HT-29 (cell line): ENCODE measurements around the gene RNF130. TPM values are rescaled to one million over a fixed set of nuclear protein-coding genes. Genes with fewer than 3 reads are reported as not detected.
"Not testable (repeated sequence)": the region's sequence is repeated elsewhere in the genome, so short reads cannot be mapped to it uniquely, and the experiment has no call there.

Experiments
- DNase-seq: peaks from one replicate; pipeline ENCODE4 v3.0.0-alpha.2; 2015; ENCODE audit warnings: low spot score
- total RNA-seq: library from RNA; depleted of rRNA; stranded (reverse); fragments of >200 nt; shearing (Covaris generic); gene quantifications from 2 replicates; pipeline ENCODE4 v1.2.3, GENCODE V29; 2014

Gene RNF130
- total RNA-seq, 1 experiment from 2014 or later = 14.9 TPM

DNA sequence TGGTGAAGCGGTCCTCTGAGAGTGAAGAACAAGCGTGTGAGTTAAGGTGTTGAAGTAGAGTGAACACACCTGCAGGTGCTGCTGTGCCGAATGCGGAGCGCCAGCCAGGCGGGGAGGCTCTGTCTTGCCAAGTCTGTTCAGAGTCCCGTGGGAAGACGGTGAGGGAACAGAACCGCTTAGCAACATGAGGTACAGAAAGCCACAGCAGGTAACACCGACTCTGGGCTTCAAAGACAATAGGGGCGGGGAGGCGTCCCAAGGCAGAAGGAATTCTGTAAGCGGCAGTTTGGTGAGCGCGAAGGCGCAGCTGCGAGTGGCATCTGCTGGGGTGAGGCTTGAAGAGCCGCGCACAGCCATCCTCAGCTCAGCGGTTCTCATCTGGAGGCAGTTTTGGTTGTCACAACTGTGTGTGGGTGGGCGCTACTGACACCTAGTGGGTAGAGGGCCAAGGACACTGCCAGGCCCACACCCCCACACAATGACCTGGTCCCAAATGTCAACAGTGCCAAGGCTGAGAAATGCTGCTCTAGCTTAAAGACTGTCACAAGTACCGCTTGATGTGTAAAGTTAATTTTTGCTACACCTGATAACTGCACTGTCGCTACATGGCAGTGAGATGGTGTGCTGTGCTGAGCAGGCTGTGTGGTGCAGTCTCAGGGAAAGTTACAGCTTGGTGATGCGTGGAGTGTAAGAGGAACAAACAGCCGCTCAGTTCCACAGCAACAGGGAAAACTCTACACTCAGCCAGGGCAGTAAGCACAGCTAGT is 96.4 kb downstream of the RNF130 start:
- peak; percentile 58 for DNase-seq

DNA sequence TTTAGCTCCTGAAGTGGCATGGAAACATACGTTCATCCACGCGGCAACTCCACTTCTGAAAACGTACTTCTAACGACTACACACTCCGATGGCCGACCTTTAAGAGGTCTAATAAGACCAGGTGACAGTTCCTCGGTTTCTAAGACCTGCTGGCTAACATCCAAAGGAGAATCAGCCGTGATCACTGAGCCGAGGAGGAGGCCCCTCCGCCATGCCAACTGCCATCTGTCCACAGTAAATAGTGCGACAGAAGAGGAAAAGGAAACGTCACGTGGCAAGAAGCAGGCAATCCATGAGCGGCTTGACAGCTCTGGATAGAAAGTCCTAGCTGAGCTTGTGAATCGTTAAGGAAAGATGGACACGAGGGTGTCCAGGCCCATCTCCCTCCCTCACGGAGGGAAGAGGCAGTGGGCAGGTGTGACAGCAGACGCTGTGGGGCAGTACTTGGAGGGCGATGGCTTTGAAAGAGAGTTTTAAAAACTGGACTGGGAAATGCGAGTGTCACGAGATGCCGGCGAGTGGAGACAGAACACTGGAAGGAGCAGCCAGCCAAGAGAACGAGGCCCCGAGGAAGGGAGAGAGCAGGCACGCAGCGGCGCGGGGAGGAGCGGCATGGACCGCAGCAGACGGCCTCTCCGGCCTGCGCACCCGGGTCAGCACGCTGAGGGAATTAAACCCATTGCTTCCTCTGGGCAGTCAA is 97.2 kb downstream of the RNF130 start:
- DNase-seq = no peak

DNA sequence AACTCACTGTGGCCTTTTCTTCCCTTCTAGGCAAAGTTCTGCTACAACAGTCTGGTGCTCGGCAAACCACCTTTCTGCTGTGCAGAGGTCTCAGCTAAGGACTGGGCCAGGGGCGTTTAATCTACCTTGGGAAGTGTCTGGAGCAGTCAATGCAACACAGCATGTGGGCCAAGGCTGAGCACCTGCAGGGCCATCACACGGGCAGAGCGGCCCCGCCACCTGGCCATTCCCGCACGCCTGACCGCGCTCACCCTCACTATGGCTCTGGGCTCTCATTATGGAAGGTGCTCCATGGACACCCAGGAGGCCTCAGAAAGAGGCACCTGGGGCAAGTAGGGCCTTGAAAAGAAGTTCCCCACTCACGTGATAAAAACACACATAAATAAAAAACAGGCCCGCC is 98.2 kb downstream of the RNF130 start:
- DNase-seq = no peak

DNA sequence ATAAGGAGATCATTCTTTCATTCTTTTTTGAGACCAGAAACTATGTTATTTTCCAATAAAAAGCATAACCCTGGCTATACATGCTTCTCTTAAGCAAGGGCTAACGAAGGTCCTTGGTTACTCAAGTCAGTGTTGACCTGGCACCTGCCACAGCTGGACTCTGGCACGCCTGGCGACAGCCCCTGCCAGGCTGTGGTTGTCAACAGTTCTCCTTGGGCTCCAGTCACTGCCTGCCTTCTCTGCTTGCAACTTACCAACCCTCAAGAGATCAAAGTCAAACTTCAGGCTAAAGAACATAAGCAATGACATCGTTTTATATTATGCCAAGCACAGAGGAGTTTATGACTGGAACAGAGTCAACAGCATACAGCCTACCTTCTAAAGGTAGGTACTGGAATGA is 102.4 kb downstream of the RNF130 start:
- DNase-seq = no peak

DNA sequence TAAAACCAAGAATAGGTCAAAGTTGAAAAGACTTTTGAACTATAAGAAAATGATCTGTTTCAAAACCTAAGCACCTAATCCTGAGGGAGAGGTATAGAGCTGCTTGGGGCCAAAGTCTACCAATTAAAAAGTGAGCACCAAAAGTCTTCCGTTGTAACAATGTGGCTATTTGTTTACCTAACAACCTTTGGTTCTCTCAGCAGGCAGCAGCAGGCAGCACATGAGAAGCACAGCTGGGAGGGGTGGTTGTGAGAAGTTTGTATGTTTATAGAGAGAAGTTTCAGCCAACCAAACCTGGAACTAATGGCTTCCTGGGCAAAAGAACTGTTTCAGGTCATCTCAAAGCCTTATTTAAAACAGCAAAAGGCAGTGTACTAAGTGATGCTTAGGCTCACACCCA is 104.1 kb downstream of the RNF130 start:
- peak; percentile 67 for DNase-seq

DNA sequence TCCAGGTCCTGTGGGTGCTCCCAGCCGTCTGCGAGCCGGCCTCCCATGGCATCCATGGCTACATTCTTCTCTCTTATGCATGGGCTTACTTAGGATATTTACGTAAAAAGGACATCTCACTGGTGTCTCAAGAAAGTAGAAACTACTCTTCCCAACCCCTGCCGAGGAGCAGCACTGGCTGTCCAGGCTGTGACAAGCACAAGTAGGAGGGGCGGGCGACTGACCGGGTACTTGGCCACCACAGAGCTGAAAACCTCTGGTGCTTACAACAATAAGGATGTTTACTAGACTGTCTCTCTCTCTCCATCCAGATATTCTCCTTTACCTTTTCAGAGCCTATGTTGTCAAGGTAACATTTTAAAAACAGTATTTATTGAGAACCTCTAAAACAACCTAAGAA is 107.5 kb downstream of the RNF130 start:
- no peak for DNase-seq

DNA sequence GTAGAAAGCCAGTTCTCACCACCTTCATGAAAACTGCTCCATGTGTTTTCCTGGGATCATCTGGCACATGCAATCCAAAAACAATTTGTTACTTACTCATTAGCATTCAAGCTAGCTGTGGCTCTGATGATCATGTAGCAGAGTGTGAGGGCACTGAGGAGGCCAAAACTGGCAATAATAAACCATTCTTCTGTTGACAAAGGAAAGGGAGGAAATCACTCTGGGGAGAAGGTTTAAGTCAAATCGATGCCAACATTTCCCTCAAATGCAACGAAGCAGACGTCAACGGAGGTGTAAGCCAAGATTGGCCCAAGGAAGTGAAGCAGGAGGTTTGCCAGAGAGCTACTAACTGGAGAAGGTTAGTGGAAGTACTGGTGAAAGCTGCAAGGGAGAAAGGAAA is 108.2 kb downstream of the RNF130 start:
- no peak for DNase-seq

DNA sequence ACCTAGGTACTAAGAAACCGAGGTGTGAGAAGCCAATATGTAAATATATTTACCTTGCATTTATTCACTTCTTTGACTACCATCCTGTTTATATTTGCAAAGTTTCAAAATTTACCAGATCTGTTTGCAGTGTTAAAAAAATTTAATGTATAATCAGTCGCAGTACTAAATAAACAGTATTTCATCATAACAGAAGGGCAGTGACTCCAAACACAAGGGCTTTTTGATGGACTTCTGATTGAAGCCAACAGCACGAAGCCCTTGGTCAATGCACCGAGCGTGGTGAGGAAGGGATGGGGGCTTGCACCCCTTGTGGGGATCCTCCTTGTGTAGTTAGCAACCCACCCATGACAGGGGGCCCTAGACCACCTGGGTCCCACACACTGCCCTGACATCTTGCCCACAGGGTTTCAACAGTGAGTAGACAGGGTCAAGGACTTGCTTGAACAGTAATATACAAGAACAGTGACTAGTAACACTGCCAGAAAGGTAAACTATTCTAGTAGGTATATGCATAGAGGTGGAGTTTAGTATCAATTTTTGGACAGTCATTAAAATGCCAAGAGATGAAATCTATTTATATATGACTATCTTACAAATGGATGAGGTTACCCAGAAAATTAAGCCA is 111.2 kb downstream of the RNF130 start:
- no peak for DNase-seq

DNA sequence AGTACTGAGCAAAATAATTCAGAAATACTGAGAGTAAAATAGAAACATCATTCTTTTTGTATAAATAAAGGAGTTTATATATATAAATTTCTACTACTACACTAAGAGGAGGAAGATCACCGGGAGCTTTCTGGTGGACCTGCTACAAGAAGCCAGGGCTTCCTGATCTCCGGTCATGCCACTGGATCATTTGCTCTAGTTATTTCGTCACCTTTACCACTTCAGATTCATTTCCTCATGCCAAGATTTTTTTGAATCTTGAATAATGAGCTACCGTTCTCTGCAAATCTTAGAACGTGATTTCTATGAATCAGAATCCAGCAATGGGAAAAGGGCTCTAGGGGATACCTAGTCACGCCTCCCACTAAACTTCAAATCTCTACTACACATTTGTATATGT is 111.9 kb downstream of the RNF130 start:
- DNase-seq = no peak

DNA sequence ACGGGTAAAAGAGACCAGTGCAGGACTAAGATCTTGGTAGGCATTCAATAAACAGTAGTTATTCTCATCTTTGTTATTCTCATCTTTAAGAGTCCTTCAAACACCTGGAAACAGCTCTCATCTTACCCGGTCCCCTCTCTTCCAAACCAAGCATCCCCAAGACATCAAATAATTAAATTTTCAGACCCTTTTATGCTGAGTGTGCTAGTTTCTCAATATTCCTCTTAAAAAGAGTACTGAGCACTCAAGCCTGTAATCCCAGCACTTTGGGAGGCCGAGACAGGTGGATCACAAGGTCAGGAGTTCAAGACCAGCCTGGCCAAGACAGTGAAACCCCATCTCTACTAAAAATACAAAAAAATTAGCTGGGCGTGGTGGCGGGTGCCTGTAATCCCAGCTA is 112.4 kb downstream of the RNF130 start:
- not testable (repeated sequence) for DNase-seq

DNA sequence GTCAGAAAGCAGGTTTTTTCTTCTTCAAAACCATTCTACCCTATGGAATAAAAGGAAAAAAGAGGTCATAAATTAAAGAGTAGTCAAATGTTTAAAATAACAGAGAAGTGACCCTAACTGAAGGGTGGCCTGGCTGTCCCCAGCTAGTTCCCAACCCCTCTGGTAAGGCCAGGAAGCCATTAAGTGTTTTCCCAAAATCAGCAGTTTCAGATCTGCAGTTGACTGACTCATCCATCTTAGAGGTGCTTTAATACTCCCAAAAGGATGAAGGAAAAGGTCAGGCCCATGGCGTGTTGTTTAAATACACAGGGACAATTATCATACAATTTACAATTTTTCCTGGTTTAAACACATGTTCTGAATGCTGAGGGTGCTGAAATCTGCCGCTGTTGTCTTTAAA is 115.9 kb downstream of the RNF130 start:
- no peak for DNase-seq

DNA sequence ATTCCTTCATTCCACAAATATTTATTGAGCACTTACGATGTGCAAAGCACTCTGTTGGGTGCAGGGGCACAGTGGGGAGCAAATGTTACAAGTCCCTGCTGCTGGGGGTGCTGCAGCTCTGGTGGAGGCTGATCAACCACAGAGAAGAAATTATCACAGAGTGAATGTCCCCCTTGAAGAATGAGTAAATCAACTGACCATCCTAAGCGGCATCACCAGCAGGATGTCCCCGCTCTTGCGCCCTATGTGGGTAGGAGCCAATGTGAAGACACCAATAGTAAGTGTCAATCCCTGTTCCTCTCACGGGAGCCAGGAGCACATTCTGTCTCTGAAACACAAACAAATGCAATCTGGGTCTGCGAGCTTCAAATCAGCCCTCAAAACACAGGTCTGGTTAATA is 116.5 kb downstream of the RNF130 start:
- no peak for DNase-seq

DNA sequence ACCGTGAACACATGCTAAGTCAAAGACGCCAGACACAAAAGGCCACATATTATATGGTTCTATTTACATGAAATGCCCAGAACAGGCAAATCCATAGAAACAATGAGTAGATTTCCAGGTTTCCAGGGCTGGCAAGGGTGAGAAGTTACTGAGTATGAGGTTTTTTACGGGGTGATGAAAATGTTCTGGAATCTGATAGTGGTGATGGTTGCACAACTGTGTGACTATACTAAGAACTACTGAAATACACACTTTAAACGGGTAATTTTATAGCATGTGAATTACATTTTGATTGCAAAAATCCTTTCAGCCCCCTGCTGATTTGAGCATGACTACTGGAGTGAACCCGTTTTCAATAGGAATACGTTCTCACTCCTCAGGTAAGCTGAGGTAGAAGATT is 117.1 kb downstream of the RNF130 start:
- DNase-seq = no peak

DNA sequence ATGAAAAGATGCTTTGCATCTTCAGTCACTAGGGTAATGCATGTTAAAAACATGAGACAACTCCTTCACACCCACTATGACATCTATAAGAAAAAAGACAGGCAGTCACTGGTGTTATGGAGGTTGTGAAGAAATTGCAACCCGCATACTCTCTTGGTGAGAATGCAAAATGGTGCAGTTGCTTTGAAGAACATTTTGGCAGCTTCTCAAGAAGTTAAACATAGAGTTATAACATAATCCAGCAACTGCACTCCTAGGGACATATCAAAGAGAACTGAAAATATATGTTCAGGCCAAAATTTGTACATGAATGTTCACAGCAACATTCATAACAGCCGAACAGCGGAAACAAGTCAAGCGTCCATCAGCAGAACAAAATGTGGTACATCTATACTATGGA is 117.6 kb downstream of the RNF130 start:
- no peak for DNase-seq

DNA sequence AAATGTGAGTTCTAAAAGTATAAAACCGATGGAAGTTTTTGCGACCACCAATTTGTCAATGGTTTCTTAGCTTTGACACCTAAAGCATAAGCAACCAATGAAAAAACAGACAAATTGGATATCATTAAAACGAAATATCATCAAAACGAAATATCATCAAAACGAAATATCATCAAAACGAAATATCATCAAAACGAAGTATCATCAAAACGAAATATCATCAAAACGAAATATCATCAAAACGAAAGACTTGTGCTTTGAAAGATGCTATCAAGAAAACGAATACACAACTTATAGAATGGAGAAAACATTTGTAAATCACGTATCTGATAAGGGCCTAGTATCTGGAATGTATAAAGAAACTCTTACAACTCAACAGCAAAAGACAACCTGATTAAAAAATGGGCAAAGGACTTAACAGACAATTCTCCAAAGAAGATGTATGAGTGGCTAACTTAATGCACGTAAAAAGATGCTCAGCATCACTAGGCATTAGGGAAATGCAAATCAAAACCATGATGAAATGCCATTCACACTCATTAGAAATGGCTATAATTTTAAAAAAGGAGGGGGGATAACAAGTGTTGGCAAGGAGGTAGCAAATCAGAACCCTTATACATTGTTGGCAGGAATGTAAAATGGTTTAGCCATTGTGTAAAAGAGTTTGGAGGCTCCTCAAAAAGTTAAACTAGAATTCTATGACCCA is 134.4 kb downstream of the RNF130 start:
- DNase-seq = no peak

DNA sequence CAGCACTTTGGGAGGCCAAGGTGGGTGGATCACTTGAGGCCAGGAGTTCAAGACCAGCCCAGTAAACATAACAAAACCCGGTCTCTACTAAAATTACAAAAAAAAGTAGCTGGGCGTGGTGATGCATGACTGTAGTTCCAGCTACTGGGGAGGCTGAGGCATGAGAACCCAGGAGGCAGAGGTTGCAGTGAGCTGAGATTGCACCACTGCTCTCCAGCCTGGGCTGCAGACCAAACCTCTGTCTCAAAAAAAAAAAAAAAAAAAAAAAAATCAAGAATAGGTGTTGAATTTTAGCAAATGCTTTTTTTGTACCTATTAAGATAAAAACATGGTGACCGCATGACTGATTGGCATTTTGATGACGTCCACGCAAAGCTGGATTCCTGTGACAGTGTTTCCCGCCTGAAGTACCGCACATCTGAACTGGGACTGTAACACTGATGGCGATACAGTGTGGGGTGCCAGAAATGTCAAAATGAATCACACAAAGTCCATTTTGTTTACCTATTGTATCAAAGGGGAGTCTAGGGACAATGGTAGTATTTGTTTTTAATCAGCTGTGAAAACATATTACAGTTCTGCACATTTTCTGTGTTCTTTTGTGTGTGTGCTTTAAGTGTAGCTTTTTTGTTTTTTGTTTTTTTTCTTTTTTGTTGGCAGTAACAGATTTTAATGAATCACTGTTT is 140.6 kb downstream of the RNF130 start:
- no peak for DNase-seq

DNA sequence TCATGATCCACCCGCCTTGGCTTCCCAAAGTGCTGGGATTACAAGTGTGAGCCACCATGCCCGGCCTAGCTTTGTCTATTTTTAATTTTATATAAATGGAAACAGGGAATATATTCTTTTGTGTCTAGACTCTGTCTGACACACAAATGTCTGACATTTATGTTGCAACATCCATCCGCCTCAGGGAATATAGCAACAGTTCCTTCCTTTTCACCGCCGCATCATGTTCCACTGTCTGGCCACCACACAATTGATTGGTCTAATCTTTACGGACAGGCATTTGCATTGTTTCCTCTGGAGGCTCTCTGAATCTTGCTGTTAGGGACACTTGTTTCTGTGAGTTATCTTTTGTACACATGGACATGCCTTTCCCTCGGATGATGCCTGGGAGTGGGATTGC is 143.7 kb downstream of the RNF130 start:
- no peak for DNase-seq

DNA sequence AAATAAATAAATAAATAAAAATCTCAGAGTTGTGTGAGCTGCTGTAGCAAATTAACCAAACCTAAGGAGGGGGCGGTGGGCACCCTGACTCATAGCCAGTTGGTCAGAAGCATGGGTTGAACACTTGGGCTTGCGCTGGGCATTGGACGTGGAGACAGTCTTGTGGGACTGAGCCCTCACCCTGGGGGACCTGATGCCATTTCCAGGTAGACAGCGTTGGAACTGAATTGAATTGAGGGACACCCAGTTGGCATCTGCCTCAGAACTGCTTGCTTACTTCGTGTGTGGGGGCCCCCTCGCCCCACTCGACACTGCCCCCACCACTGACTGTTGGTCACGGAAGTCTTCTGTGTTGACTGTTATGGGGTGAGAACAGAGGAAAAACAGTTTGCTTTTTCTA is 144.9 kb downstream of the RNF130 start:
- DNase-seq = no peak

DNA sequence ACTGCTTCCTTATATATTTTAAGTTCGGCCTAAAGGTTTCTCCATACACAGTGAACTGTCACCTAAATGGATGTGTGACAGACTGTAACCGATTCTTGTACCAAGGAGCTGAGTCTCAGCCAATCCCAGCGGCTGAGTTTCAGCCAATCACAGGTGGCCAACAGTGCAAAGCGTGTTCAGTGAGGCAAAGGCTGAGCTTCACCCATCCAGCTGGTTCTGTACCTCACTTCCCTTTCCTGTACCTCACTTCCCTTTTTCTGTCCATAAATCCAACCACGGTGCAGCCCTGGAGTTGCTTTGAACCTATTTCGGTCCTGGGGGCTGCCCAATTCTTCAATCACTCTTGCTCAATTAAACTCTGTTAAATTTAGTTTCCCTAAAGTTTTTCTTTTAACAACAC is 148.1 kb downstream of the RNF130 start:
- no peak for DNase-seq

DNA sequence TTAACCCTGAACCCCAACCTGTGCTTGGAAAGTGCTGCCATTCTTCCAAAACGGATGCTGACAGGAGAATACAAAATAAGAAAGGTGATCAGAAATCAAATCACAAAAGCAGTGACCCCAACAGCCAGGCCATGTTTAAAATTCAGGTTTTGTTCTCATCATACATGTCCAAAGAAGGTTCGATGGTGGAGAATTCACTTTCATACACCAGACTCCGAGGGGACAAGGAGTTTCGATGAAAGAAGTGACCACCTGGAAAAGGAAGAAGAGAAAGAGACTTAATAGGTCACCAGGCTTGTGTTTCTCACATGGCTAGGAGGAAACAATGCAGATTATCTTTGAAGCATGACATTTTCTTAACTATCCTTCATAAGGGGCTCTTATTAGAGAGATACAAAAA is 151.4 kb downstream of the RNF130 start:
- no peak for DNase-seq

DNA sequence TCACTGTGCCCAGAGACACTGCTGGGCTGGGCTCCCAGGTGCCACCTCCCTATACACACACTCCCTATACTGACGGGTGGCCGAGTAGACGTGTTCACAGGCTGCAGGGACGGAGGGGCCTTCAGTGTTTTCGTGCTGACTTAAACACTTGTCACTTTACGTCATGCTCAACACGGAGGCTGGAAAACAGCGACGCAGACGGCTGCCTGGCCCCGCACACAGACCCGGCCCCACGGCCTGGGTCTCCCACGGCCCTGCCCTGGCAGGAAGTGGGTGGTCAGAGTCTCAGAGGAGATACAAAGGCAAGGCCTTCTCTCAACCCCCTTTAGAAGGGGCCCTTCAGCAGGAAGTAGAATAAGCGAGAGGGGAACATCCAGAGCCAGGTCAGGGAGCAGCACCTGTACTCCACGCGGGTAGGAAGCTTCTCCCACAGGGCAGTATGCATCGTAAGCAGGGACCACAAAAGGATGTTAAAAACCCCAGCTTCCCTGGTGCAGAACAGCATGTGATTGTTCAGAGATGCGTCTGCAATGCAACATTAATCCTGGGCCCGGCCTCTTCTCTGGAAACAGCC is 152.0 kb downstream of the RNF130 start:
- no peak for DNase-seq
